ENCODE data around the gene NAPSA.
"Not testable (repeated sequence)": the region's sequence is repeated elsewhere in the genome, so short reads cannot be mapped to it uniquely, and the experiment has no call there.

GRCh38 chr19:50347089-50347581 is 18.3 kb downstream of the NAPSA start:
- not testable (repeated sequence) for TF ChIP-seq TAF1 (IDR thresholded peaks at IDR 0.05; ENCODE audit: borderline replicate concordance, low read depth, low read length)
- TF ChIP-seq, protein P1, sequence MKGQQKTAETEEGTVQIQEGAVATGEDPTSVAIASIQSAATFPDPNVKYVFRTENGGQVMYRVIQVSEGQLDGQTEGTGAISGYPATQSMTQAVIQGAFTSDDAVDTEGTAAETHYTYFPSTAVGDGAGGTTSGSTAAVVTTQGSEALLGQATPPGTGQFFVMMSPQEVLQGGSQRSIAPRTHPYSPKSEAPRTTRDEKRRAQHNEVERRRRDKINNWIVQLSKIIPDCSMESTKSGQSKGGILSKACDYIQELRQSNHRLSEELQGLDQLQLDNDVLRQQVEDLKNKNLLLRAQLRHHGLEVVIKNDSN (IDR thresholded peaks at IDR 0.05; ENCODE audit: borderline replicate concordance, low read depth) = not testable (repeated sequence)
